Natural killer cell (primary cell): ENCODE measurements around the gene PMM1. TPM values are rescaled to one million over a fixed set of nuclear protein-coding genes. Genes with fewer than 3 reads are reported as not detected.

Experiments
- ATAC-seq, 3 donors: fragments of 150-1000 bp in 2 of 3; fragments of 200-7000 bp in 1 of 3; cut with Tn5 transposase; 1 replicate in 1 of 3; 2 replicates in 2 of 3; pipeline ENCODE4 v1.10.0; 2021; ENCODE audit warnings: mild to moderate bottlenecking in 2 of 3, moderate library complexity in 2 of 3
- DNase-seq, 2 donors: peaks; one replicate each; pipeline versions ENCODE4 v3.0.0 to v3.0.0-alpha.2; 2013 to 2021; ENCODE audit warnings: mixed read lengths in 1 of 2
- H3K27ac ChIP-seq: one replicate; pipeline ENCODE4 v1.5.1; 2013; ENCODE audit warnings: mild to moderate bottlenecking, low read length
- H3K27me3 ChIP-seq: one replicate; pipeline ENCODE4 v1.6.1; 2013; ENCODE audit warnings: low read length; ENCODE audit not compliant: control insufficient read depth, insufficient read depth
- H3K36me3 ChIP-seq: one replicate; pipeline ENCODE4 v1.6.1; 2013; ENCODE audit warnings: low read length; ENCODE audit not compliant: control insufficient read depth, insufficient read depth
- H3K4me1 ChIP-seq: one replicate; pipeline ENCODE4 v1.6.1; 2013; ENCODE audit warnings: low read length; ENCODE audit not compliant: control insufficient read depth, insufficient read depth
- H3K4me3 ChIP-seq: one replicate; pipeline ENCODE4 v1.5.1; 2013; ENCODE audit warnings: low read length
- H3K9me3 ChIP-seq: one replicate; pipeline ENCODE4 v1.6.1; 2013; ENCODE audit warnings: low read length; ENCODE audit not compliant: control insufficient read depth, insufficient read depth
- H3K27ac Mint-ChIP-seq, 2 donors: one replicate each; pipeline ENCODE4 v1.8.0; 2022; ENCODE audit warnings: mild to moderate bottlenecking in 2 of 2, mixed read lengths in 2 of 2, moderate library complexity in 1 of 2
- H3K27me3 Mint-ChIP-seq, 2 donors: one replicate each; pipeline ENCODE4 v1.8.0; 2022; ENCODE audit warnings: low read depth in 2 of 2, mixed read lengths in 2 of 2
- H3K36me3 Mint-ChIP-seq: one replicate; pipeline ENCODE4 v1.8.0; 2022; ENCODE audit warnings: mixed read lengths
- H3K4me1 Mint-ChIP-seq, 2 donors: one replicate each; pipeline ENCODE4 v1.8.0; 2022; ENCODE audit warnings: mixed read lengths in 2 of 2
- H3K4me3 Mint-ChIP-seq: one replicate; pipeline ENCODE4 v1.8.0; 2022; ENCODE audit warnings: mild to moderate bottlenecking, moderate library complexity, mixed read lengths
- H3K9me3 Mint-ChIP-seq, 2 donors: one replicate each; pipeline ENCODE4 v1.8.0; 2022; ENCODE audit warnings: mixed read lengths in 2 of 2
- WGBS: methylation state at CpG from one replicate; pipeline ENCODE4 v1.1.7; 2013; ENCODE audit warnings: missing lambda C conversion rate; ENCODE audit not compliant: insufficient coverage; 5-methylcytosine and 5-hydroxymethylcytosine counted together
- intact Hi-C: fragments of 100-400 bp; cut with micrococcal nuclease; formaldehyde crosslinking; loops from one replicate; pipeline ENCODE4 v1.14.2; 2022
- total RNA-seq, 4 donors: library from RNA; stranded (reverse); fragments of 120-200 nt in 1 of 4; gene quantifications; one replicate each; pipeline versions ENCODE4 v1.2.3 to v1.2.4, GENCODE V29; 2013 to 2022
- TF ChIP-seq, protein P1 (sequence below): fragments of 200-600 bp; IDR thresholded peaks from one replicate; pipeline ENCODE4 v1.8.0; 2022; ENCODE audit warnings: antibody characterized with exemption

The PMM1 gene
- total RNA-seq, 3 donors from 2014 or later (not counting 1 experiment from before 2014, with no cell fraction given): 13.1 to 20.4 (median 16.4) TPM

DNA sequence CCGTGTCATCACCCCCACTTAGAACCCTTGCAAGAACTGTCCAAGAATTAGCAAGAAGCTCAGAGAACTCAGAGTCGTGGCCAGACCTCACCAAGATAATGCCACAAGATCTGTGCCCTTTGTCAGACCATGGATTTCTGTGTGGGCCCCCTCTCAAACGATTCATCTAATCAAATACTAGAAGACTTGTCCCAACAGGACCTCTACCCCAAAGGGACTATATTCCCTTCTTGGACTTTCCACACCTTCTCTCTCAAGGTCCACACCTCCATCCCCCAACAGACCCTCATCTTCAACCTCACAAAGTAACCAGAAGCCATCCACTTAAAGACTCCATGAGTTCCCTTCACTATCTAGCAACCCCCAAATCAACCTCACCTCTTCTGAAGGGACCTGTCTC lies 48.2 kb downstream of the PMM1 start:
- Histone ChIP-seq H3K4me3 (no peak overlapping the region), H3K27me3 (no peaks in the 10 kb centered on the region), H3K27ac (no peak overlapping the region), H3K9me3 (no peaks in the 10 kb centered on the region), H3K36me3 (peaks cover 6% of the 10 kb centered on the region), H3K4me1 (peaks cover 22% of the 10 kb centered on the region)
- Mint-ChIP-seq H3K27me3 (no peaks in the 10 kb centered on the region), H3K4me3 (peak overlapping the region; percentile 3), H3K36me3 (no peaks in the 10 kb centered on the region), H3K4me1 (peaks cover 26 to 36% of the 10 kb centered on the region in 2 donors), H3K27ac (no peak overlapping the region), H3K9me3 (no peaks in the 10 kb centered on the region)
- WGBS: 84% methylated on average over 3 of the region's 3 CpGs
- TF ChIP-seq, protein P1, sequence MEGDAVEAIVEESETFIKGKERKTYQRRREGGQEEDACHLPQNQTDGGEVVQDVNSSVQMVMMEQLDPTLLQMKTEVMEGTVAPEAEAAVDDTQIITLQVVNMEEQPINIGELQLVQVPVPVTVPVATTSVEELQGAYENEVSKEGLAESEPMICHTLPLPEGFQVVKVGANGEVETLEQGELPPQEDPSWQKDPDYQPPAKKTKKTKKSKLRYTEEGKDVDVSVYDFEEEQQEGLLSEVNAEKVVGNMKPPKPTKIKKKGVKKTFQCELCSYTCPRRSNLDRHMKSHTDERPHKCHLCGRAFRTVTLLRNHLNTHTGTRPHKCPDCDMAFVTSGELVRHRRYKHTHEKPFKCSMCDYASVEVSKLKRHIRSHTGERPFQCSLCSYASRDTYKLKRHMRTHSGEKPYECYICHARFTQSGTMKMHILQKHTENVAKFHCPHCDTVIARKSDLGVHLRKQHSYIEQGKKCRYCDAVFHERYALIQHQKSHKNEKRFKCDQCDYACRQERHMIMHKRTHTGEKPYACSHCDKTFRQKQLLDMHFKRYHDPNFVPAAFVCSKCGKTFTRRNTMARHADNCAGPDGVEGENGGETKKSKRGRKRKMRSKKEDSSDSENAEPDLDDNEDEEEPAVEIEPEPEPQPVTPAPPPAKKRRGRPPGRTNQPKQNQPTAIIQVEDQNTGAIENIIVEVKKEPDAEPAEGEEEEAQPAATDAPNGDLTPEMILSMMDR: no peak
- ATAC-seq (no peak), DNase-seq (no peak)
- intact Hi-C loops: no loop called here

DNA sequence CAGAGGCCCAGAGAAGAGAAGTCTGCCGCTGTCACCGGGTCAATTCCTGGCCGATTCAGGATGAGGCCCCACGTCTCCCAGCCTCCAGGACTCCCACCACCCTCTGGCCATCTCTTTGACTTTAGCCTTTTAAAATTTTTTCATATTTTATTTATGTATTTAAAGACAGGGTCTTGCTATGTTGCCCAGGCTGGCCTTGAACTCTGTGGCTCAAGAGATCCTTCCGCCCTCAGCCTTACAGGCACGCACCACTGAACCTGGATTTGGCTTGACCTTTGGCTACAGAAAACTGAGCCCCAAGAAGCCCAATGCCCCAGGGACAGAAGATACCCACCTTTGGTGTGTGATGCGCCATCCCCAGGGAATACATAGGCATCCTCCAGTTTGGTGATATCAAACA lies 49.3 kb downstream of the PMM1 start:
- H3K27me3 Mint-ChIP-seq: no peaks in the 10 kb centered on the region
- no peaks in the 10 kb centered on the region for H3K9me3 Mint-ChIP-seq
- intact Hi-C loops: no loop called here

DNA sequence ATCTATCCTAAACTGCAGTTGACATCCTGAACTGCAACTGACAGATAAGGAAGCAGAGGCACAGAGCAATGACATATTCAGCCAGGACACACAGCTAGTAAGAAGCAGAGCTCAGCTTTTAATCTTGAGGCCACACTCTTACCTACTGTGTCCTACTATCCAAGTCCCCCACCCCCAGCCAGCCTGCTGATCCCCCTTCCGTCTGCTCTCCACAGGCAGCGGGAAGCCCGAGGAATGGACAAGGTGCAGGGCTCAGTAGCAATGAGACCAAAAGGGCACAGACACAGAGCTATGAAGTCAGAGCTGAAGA lies 49.7 kb downstream of the PMM1 start:
- H3K36me3 Mint-ChIP-seq: no peaks in the 10 kb centered on the region
- H3K27ac ChIP-seq: no peak overlapping the region
- no peaks in the 10 kb centered on the region for H3K9me3 ChIP-seq
- H3K4me3 ChIP-seq: no peak overlapping the region
- H3K27ac Mint-ChIP-seq: no peak overlapping the region
- no peaks in the 10 kb centered on the region for H3K27me3 ChIP-seq
- TF ChIP-seq, protein P1: no peak
- 96% methylated on average over 3 of the region's 3 CpGs for WGBS
- no peak overlapping the region for H3K4me3 Mint-ChIP-seq
- H3K27me3 Mint-ChIP-seq: no peaks in the 10 kb centered on the region
- intact Hi-C loops: no loop called here
- DNase-seq (no peak), ATAC-seq (no peak)
- no peaks in the 10 kb centered on the region for H3K9me3 Mint-ChIP-seq
- H3K4me1 ChIP-seq: peaks cover 20% of the 10 kb centered on the region
- peaks cover 23 to 33% of the 10 kb centered on the region in 2 donors for H3K4me1 Mint-ChIP-seq
- peaks cover 6% of the 10 kb centered on the region for H3K36me3 ChIP-seq

More for the DNA sequence above, 49.3 kb downstream of the PMM1 start:
- Mint-ChIP-seq H3K27ac (no peak overlapping the region), H3K4me1 (peaks cover 26 to 36% of the 10 kb centered on the region in 2 donors), H3K36me3 (no peaks in the 10 kb centered on the region), H3K4me3 (no peak overlapping the region)
- TF ChIP-seq, protein P1: no peak
- ATAC-seq (no peak), DNase-seq (no peak)
- no peak overlapping the region for H3K27ac ChIP-seq
- no peaks in the 10 kb centered on the region for H3K27me3 ChIP-seq
- H3K4me3 ChIP-seq: no peak overlapping the region
- peaks cover 22% of the 10 kb centered on the region for H3K4me1 ChIP-seq
- WGBS: 98% methylated on average over 6 of the region's 7 CpGs
- H3K36me3 ChIP-seq: peaks cover 6% of the 10 kb centered on the region
- no peaks in the 10 kb centered on the region for H3K9me3 ChIP-seq
